ENCODE measurements around the gene ITFG2. TPM values are rescaled to one million over a fixed set of nuclear protein-coding genes. Genes with fewer than 3 reads are reported as not detected.

The ITFG2 gene
- 42.3 TPM for total RNA-seq
- long read RNA-seq, transcript ITFG2-201 (12 exons, 2,361 nt) = major isoform, 43 of 73 reads
- long read RNA-seq, partial matches to known transcripts = 10 of 73 reads
- long read RNA-seq, other reads (novel, unspliced or antisense) = 16 of 73 reads

GRCh38 chr12:2812290-2813213 is at the start of gene ITFG2:
Gene ITFG2, plus strand, starts transcription at chr12:2812668. Its CDS starts 93 bp downstream, at chr12:2812761.
- Histone ChIP-seq H3K4me3 (peak within 1 kb of the TSS; percentile 73), H3K9me3 (no peaks in the 10 kb centered on the region), H3K27me3 (no peaks in the 10 kb centered on the region), H3K36me3 (peaks cover 12% of the 10 kb centered on the region), H3K27ac (peak within 1 kb of the TSS; percentile 96), H3K4me1 (peaks cover 5% of the 10 kb centered on the region)
- DNase-seq (peak; percentile 99), ATAC-seq (peak; percentile 98)
- intact Hi-C loops (cut with DNase I) = no loop called here
- no peak for TF ChIP-seq CTCF (IDR thresholded peaks at IDR 0.05)

- Histone ChIP-seq H3K4me1 (no peaks in the 10 kb centered on the region), H3K27ac (no peak overlapping the region), H3K9me3 (no peaks in the 10 kb centered on the region), H3K4me3 (no peak overlapping the region), H3K36me3 (no peaks in the 10 kb centered on the region), H3K27me3 (no peaks in the 10 kb centered on the region)
- intact Hi-C loops (cut with DNase I) = no loop called here
- no peak for ATAC-seq
- no peak for TF ChIP-seq CTCF (IDR thresholded peaks at IDR 0.05)
- DNase-seq = no peak
Observed at GRCh38 chr12:2764398-2764797, 48.1 kb upstream of the ITFG2 start.

GRCh38 chr12:2765052-2765451 is 47.4 kb upstream of the ITFG2 start:
- TF ChIP-seq CTCF (IDR thresholded peaks at IDR 0.05) = no peak
- intact Hi-C loops (cut with DNase I) = no loop called here

GRCh38 chr12:2765608-2766007 is 46.9 kb upstream of the ITFG2 start:
- no peak for TF ChIP-seq CTCF (IDR thresholded peaks at IDR 0.05)
- Histone ChIP-seq H3K4me1 (no peaks in the 10 kb centered on the region), H3K9me3 (no peaks in the 10 kb centered on the region), H3K4me3 (no peak overlapping the region), H3K27me3 (no peaks in the 10 kb centered on the region), H3K27ac (no peak overlapping the region), H3K36me3 (no peaks in the 10 kb centered on the region)
- intact Hi-C loops (cut with DNase I) = no loop called here
- ATAC-seq (no peak), DNase-seq (no peak)

More at GRCh38 chr12:2765052-2765451, 47.4 kb upstream of the ITFG2 start:
- no peak overlapping the region for H3K4me3 ChIP-seq
- no peak overlapping the region for H3K27ac ChIP-seq
- H3K27me3 ChIP-seq = no peaks in the 10 kb centered on the region
- no peaks in the 10 kb centered on the region for H3K4me1 ChIP-seq
- no peaks in the 10 kb centered on the region for H3K36me3 ChIP-seq
- ATAC-seq (no peak), DNase-seq (no peak)
- no peaks in the 10 kb centered on the region for H3K9me3 ChIP-seq

- no peaks in the 10 kb centered on the region for H3K27me3 ChIP-seq
- H3K27ac ChIP-seq = no peak overlapping the region
- H3K9me3 ChIP-seq = no peaks in the 10 kb centered on the region
- intact Hi-C loops (cut with DNase I) = no loop called here
- no peaks in the 10 kb centered on the region for H3K36me3 ChIP-seq
- H3K4me1 ChIP-seq = no peaks in the 10 kb centered on the region
- no peak overlapping the region for H3K4me3 ChIP-seq
- TF ChIP-seq CTCF (IDR thresholded peaks at IDR 0.05) = no peak
- no peak for DNase-seq
- peak; percentile 42 for ATAC-seq
Observed at GRCh38 chr12:2768224-2768961, 44.1 kb upstream of the ITFG2 start.

Data from upper lobe of right lung (tissue), 1 donor.